Panc1 (cell line): Measurements from ENCODE around the gene NTN3. TPM values are rescaled to one million over a fixed set of nuclear protein-coding genes. Genes with fewer than 3 reads are reported as not detected.

Experiments used
- ATAC-seq: fragments of 200-7000 bp; cut with Tn5 transposase; 2 replicates; pipeline ENCODE4 v1.9.1; 2020; ENCODE audit warnings: mild to moderate bottlenecking, moderate library complexity
- BruUV-seq: library from RNA; stranded (reverse); fragments of 400-500 nt; replicated peaks from 2 replicates; lab custom pipeline; 2021; lab: Mats Ljungman, UMichigan
- CTCF ChIA-PET: fragments of 300-600 bp; sonication (Branson Sonifier 250); formaldehyde crosslinking; loops from one replicate; lab custom pipeline; 2022; ENCODE audit warnings: antibody characterized with exemption; lab: Charles Lee
- POLR2A ChIA-PET: fragments of 300-600 bp; sonication (Branson Sonifier 250); formaldehyde crosslinking; loops from one replicate; lab custom pipeline; 2022; ENCODE audit warnings: antibody characterized with exemption; lab: Charles Lee
- DNase-seq: peaks from one replicate; pipeline ENCODE4 v3.0.0-alpha.2; 2010; ENCODE audit warnings: low read depth, low spot score
- H3K27ac ChIP-seq: 2 replicates; pipeline ENCODE4 v1.5.1; 2011; ENCODE audit warnings: mild to moderate bottlenecking, low read length, inconsistent platforms
- H3K27me3 ChIP-seq: fragments of 200-500 bp; sonication (Bioruptor generic); 2 replicates; pipeline ENCODE4 v1.6.0; 2014; ENCODE audit warnings: low read length, inconsistent platforms; ENCODE audit not compliant: control insufficient read depth, insufficient read depth
- H3K36me3 ChIP-seq: fragments of 200-500 bp; sonication (Bioruptor generic); 2 replicates; pipeline ENCODE4 v1.5.1; 2014; ENCODE audit warnings: inconsistent platforms, mild to moderate bottlenecking, low read length, moderate library complexity; ENCODE audit not compliant: control insufficient read depth, insufficient read depth
- H3K4me1 ChIP-seq: 2 replicates; pipeline ENCODE4 v1.5.1; 2011; ENCODE audit warnings: inconsistent platforms, mild to moderate bottlenecking, low read length, moderate library complexity; ENCODE audit not compliant: control insufficient read depth, insufficient read depth
- H3K4me3 ChIP-seq, 2 experiments: 2 replicates each; pipeline ENCODE4 v1.5.1; 2011 to 2012; ENCODE audit warnings: low read depth in 2 of 2, low read length in 2 of 2, mild to moderate bottlenecking in 2 of 2, inconsistent platforms in 1 of 2, moderate library complexity in 1 of 2
- H3K9me3 ChIP-seq: fragments of 200-500 bp; sonication (Bioruptor generic); 2 replicates; pipeline ENCODE4 v1.5.1; 2014; ENCODE audit warnings: low read depth, mild to moderate bottlenecking, inconsistent platforms, low read length, moderate library complexity; ENCODE audit not compliant: control insufficient read depth, insufficient read depth
- POLR2AphosphoS5 ChIP-seq: IDR thresholded peaks from 2 replicates; pipeline ENCODE4 v1.6.1; 2012; ENCODE audit warnings: mild to moderate bottlenecking, low read depth, low read length, moderate library complexity
- SIN3A ChIP-seq: IDR thresholded peaks from 2 replicates; pipeline ENCODE4 v1.6.1; 2012; ENCODE audit warnings: low read depth, mild to moderate bottlenecking, low read length, moderate library complexity, borderline replicate concordance; ENCODE audit not compliant: insufficient read depth
- TCF7L2 ChIP-seq: IDR thresholded peaks from 2 replicates; pipeline ENCODE4 v1.6.1; 2011; ENCODE audit warnings: mild to moderate bottlenecking, low read depth, low read length, inconsistent platforms
- in situ Hi-C: cut with HindIII; loops from 2 replicates; pipeline ENCODE4 v1.10.0; 2016; ENCODE audit warnings: low sequenced_read_pairs, low pct_unique_long_range_greater_than_20kb
- intact Hi-C: fragments of 100-400 bp; cut with micrococcal nuclease; formaldehyde crosslinking; loops from one replicate; pipeline ENCODE4 v1.10.0; 2022; ENCODE audit not compliant: unreplicated experiment
- total RNA-seq: library from RNA; stranded (reverse); gene quantifications from one replicate; pipeline ENCODE4 v1.2.1, GENCODE V29; 2021; ENCODE audit not compliant: unreplicated experiment
- TF ChIP-seq, protein P1 (sequence below), 2 experiments: IDR thresholded peaks; 2 replicates each; pipeline ENCODE4 v1.6.1; 2011 to 2012; ENCODE audit warnings: low read depth in 2 of 2, control low read depth in 1 of 2, low read length in 1 of 2, mild to moderate bottlenecking in 1 of 2, moderate library complexity in 1 of 2; ENCODE audit not compliant: insufficient read depth in 1 of 2

NTN3 gene
- total RNA-seq, 1 experiment from 2014 or later = 3.2 TPM

DNA sequence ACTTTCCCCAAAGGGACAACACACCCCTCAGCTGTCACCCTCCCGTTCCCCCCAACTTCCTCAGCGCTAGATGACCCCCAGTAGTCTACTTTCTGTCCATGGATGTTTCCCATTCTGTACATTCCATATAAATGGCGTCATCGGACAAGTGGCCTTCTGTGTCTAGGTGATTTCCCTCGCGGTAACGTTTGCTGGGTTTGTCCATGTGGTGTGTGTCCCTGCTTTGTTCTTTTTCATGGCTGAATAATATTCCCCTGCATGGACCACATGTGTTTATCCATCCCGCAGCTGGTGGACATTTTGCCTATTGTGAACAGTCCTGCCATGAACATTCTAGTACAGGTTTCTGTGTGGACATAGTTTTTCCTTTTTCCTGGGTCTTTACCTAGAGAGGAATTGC, 18.4 kb upstream of the NTN3 start:
- Histone ChIP-seq H3K9me3 (no peaks in the 10 kb centered on the region), H3K4me3 (no peak overlapping the region), H3K27ac (no peak overlapping the region), H3K36me3 (peaks cover 6% of the 10 kb centered on the region), H3K4me1 (no peaks in the 10 kb centered on the region), H3K27me3 (no peaks in the 10 kb centered on the region)
- intact Hi-C loops = no loop called here
- no peak for TF ChIP-seq SIN3A
- TF ChIP-seq TCF7L2 = no peak
- TF ChIP-seq POLR2AphosphoS5 = no peak
- TF ChIP-seq, protein P1, sequence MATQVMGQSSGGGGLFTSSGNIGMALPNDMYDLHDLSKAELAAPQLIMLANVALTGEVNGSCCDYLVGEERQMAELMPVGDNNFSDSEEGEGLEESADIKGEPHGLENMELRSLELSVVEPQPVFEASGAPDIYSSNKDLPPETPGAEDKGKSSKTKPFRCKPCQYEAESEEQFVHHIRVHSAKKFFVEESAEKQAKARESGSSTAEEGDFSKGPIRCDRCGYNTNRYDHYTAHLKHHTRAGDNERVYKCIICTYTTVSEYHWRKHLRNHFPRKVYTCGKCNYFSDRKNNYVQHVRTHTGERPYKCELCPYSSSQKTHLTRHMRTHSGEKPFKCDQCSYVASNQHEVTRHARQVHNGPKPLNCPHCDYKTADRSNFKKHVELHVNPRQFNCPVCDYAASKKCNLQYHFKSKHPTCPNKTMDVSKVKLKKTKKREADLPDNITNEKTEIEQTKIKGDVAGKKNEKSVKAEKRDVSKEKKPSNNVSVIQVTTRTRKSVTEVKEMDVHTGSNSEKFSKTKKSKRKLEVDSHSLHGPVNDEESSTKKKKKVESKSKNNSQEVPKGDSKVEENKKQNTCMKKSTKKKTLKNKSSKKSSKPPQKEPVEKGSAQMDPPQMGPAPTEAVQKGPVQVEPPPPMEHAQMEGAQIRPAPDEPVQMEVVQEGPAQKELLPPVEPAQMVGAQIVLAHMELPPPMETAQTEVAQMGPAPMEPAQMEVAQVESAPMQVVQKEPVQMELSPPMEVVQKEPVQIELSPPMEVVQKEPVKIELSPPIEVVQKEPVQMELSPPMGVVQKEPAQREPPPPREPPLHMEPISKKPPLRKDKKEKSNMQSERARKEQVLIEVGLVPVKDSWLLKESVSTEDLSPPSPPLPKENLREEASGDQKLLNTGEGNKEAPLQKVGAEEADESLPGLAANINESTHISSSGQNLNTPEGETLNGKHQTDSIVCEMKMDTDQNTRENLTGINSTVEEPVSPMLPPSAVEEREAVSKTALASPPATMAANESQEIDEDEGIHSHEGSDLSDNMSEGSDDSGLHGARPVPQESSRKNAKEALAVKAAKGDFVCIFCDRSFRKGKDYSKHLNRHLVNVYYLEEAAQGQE (IDR thresholded peaks at IDR 0.05; ENCODE audit: insufficient read depth in 1 of 2, low read depth in 2 of 2, low read length in 1 of 2) = no peak
- ATAC-seq = no peak
- DNase-seq = no peak
- BruUV-seq = no TSS peak
- CTCF ChIA-PET = no interaction called here
- POLR2A ChIA-PET = no interaction called here
- in situ Hi-C loops = no loop called here

DNA sequence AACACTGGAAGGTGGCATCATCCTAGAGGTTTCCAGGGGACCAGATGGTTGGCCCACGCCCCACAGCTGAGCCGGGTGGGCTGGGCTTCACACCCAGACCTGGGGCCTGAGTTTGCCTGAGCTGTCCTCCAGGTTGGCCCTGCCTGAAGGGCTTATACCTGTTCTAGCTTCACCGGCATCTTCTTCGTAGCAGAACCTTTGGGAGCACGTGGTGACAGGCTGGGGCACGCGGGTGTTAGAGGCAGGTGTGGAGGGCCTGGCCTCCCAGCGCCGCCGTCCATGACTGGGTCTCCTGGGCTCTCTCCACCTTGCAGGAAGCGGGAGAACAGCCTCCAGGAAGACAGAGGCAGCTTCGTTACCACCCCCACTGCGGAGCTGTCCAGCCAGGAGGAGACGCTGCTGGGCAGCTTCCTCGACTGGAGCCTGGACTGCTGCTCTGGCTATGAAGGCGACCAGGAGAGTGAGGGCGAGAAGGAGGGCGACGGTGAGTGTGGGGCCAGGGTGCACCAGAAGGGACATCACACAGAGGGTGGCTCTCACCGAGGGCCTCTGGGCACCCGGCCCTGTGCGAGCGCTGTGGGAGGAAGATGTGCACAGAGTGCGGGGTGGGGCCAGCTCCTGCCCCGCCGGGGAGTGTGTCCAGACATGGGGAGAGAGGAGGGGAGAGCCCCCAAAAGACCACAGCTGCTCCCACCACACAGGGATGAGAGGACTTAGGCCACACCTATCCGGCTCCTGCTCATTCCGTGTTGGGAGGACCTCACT, 15.8 kb upstream of the NTN3 start:
- no TSS peak for BruUV-seq
- 0 out of 2 replicates have a peak, but pooled peaks have one; percentile 8 for TF ChIP-seq POLR2AphosphoS5
- no peak for TF ChIP-seq TCF7L2
- TF ChIP-seq, protein P1 (IDR thresholded peaks at IDR 0.05; ENCODE audit: insufficient read depth in 1 of 2, low read depth in 2 of 2, low read length in 1 of 2) = no peak
- intact Hi-C loops (no loop called here), in situ Hi-C loops (no loop called here)
- Histone ChIP-seq H3K27ac (no peak overlapping the region), H3K4me3 (no peak overlapping the region), H3K27me3 (no peaks in the 10 kb centered on the region), H3K9me3 (no peaks in the 10 kb centered on the region), H3K36me3 (peaks cover 3% of the 10 kb centered on the region), H3K4me1 (peaks cover 7% of the 10 kb centered on the region; the same call in 1 of the 2 replicates)
- CTCF ChIA-PET = no interaction called here
- DNase-seq (no peak), ATAC-seq (no peak)
- POLR2A ChIA-PET = interaction anchor here (0.6 kb wide), 1 partner anchor 11 kb away, joined by 4 read pairs; no protein-coding TSS in a partner anchor
